H9 (cell line): Measurements from ENCODE around the gene ABCD4. TPM values are rescaled to one million over a fixed set of nuclear protein-coding genes. Genes with fewer than 3 reads are reported as not detected.
A peak's percentile ranks its signal among the peaks of the same experiment; 100 is the strongest.

Experiments used
- DNase-seq: peaks from one replicate; pipeline ENCODE4 v3.0.0-alpha.2; 2017
- H2AFZ ChIP-seq: one replicate; pipeline ENCODE4 v1.6.1; 2013; ENCODE audit warnings: mild to moderate bottlenecking, low read length, control low read depth, moderate library complexity
- H2AK5ac ChIP-seq: 2 replicates; pipeline ENCODE4 v1.6.1; 2013; ENCODE audit warnings: low read length, control low read depth, mixed read lengths; ENCODE audit not compliant: insufficient read length
- H2BK120ac ChIP-seq: one replicate; pipeline ENCODE4 v1.6.1; 2013; ENCODE audit warnings: low read depth, mild to moderate bottlenecking, low read length, control low read depth, inconsistent platforms; ENCODE audit not compliant: poor library complexity, severe bottlenecking
- H2BK12ac ChIP-seq: 2 replicates; pipeline ENCODE4 v1.6.1; 2013; ENCODE audit warnings: low read length, control low read depth, mixed read lengths, low read depth; ENCODE audit not compliant: insufficient read length
- H2BK15ac ChIP-seq: 2 replicates; pipeline ENCODE4 v1.6.1; 2013; ENCODE audit warnings: low read depth, low read length, control low read depth
- H2BK20ac ChIP-seq: one replicate; pipeline ENCODE4 v1.6.1; 2013; ENCODE audit warnings: low read depth, mild to moderate bottlenecking, low read length, control low read depth, inconsistent platforms; ENCODE audit not compliant: poor library complexity, severe bottlenecking
- H2BK5ac ChIP-seq: 2 replicates; pipeline ENCODE4 v1.6.1; 2013; ENCODE audit warnings: low read length, control low read depth, mixed read lengths; ENCODE audit not compliant: insufficient read length
- H3K14ac ChIP-seq: 2 replicates; pipeline ENCODE4 v1.6.1; 2013; ENCODE audit warnings: low read length, control low read depth; ENCODE audit not compliant: insufficient read depth
- H3K18ac ChIP-seq: 2 replicates; pipeline ENCODE4 v1.6.1; 2013; ENCODE audit warnings: low read depth, mild to moderate bottlenecking, mixed read lengths, low read length, control low read depth; ENCODE audit not compliant: insufficient read length
- H3K23ac ChIP-seq: 2 replicates; pipeline ENCODE4 v1.6.1; 2013; ENCODE audit warnings: low read length, control low read depth, mixed read lengths, low read depth; ENCODE audit not compliant: insufficient read length
- H3K23me2 ChIP-seq: 2 replicates; pipeline ENCODE4 v1.6.1; 2013; ENCODE audit warnings: low read depth, mild to moderate bottlenecking, mixed read lengths, low read length, control low read depth; ENCODE audit not compliant: insufficient read length, poor library complexity, severe bottlenecking
- H3K27ac ChIP-seq: 2 replicates; pipeline ENCODE4 v1.5.1; 2013; ENCODE audit warnings: low read length, control low read depth, mixed read lengths, low read depth; ENCODE audit not compliant: insufficient read length
- H3K27me3 ChIP-seq: 2 replicates; pipeline ENCODE4 v1.6.1; 2013; ENCODE audit warnings: low read length, control low read depth, inconsistent platforms; ENCODE audit not compliant: insufficient read depth
- H3K4ac ChIP-seq: 2 replicates; pipeline ENCODE4 v1.6.1; 2013; ENCODE audit warnings: low read depth, mild to moderate bottlenecking, control low read depth, inconsistent platforms, low read length, moderate library complexity
- H3K4me1 ChIP-seq: 2 replicates; pipeline ENCODE4 v1.6.1; 2013; ENCODE audit warnings: low read length, control low read depth, inconsistent platforms; ENCODE audit not compliant: insufficient read depth
- H3K4me2 ChIP-seq: 2 replicates; pipeline ENCODE4 v1.6.1; 2013; ENCODE audit warnings: low read length, control low read depth, mixed read lengths; ENCODE audit not compliant: insufficient read length, insufficient read depth
- H3K56ac ChIP-seq: 2 replicates; pipeline ENCODE4 v1.6.1; 2013; ENCODE audit warnings: low read depth, mild to moderate bottlenecking, mixed read lengths, low read length, control low read depth; ENCODE audit not compliant: insufficient read length
- H3K79me1 ChIP-seq: 2 replicates; pipeline ENCODE4 v1.6.1; 2013; ENCODE audit warnings: low read depth, mild to moderate bottlenecking, moderate library complexity, low read length, control low read depth, inconsistent platforms; ENCODE audit not compliant: insufficient read depth, poor library complexity, severe bottlenecking
- H3K79me2 ChIP-seq: 2 replicates; pipeline ENCODE4 v1.6.1; 2013; ENCODE audit warnings: low read length, control low read depth, inconsistent platforms; ENCODE audit not compliant: insufficient read depth
- H3K9ac ChIP-seq: 2 replicates; pipeline ENCODE4 v1.6.1; 2013; ENCODE audit warnings: low read length, control low read depth, mixed read lengths; ENCODE audit not compliant: insufficient read length; ENCODE audit errors: extremely low read depth
- H3K9me3 ChIP-seq: one replicate; pipeline ENCODE4 v1.6.1; 2013; ENCODE audit warnings: low read depth, low read length, inconsistent platforms; ENCODE audit not compliant: control insufficient read depth
- H3T11ph ChIP-seq: one replicate; pipeline ENCODE4 v1.6.1; 2013; ENCODE audit warnings: mild to moderate bottlenecking, low read length, control low read depth, inconsistent platforms
- H4K20me1 ChIP-seq: one replicate; pipeline ENCODE4 v1.6.1; 2013; ENCODE audit not compliant: control insufficient read depth, insufficient read length, insufficient read depth
- H4K5ac ChIP-seq: 2 replicates; pipeline ENCODE4 v1.6.1; 2013; ENCODE audit warnings: low read depth, mild to moderate bottlenecking, mixed read lengths, low read length, control low read depth; ENCODE audit not compliant: insufficient read length
- H4K8ac ChIP-seq: replicated peaks from 2 replicates; pipeline ENCODE4 v1.6.1; 2013; ENCODE audit warnings: low read length, control low read depth, mixed read lengths, low read depth; ENCODE audit not compliant: insufficient read length
- H4K91ac ChIP-seq: 2 replicates; pipeline ENCODE4 v1.6.1; 2013; ENCODE audit warnings: low read depth, mild to moderate bottlenecking, moderate library complexity, mixed read lengths, low read length, control low read depth; ENCODE audit not compliant: insufficient read length
- H3K27ac Mint-ChIP-seq, 3 experiments: 2 replicates in 2 of 3; 3 replicates in 1 of 3; pipeline ENCODE4 v1.8.0; 2020 to 2021; ENCODE audit warnings: mixed read lengths in 3 of 3, mild to moderate bottlenecking in 1 of 3, moderate library complexity in 1 of 3
- H3K27me3 Mint-ChIP-seq: 2 replicates; pipeline ENCODE4 v1.8.0; 2021; ENCODE audit warnings: low read depth, mild to moderate bottlenecking, moderate library complexity, mixed read lengths
- H3K36me3 Mint-ChIP-seq, 3 experiments: 2 replicates in 2 of 3; 3 replicates in 1 of 3; pipeline ENCODE4 v1.8.0; 2020 to 2021; ENCODE audit warnings: low read depth in 3 of 3, mixed read lengths in 3 of 3; ENCODE audit not compliant: insufficient read depth in 1 of 3
- H3K4me1 Mint-ChIP-seq, 2 experiments: 2 replicates each; pipeline ENCODE4 v1.8.0; 2020; ENCODE audit warnings: mixed read lengths in 2 of 2
- H3K4me3 Mint-ChIP-seq, 2 experiments: 2 replicates in 1 of 2; 3 replicates in 1 of 2; pipeline ENCODE4 v1.8.0; 2020 to 2021; ENCODE audit warnings: mild to moderate bottlenecking in 2 of 2, mixed read lengths in 2 of 2, moderate library complexity in 1 of 2
- H3K9me3 Mint-ChIP-seq, 2 experiments: 2 replicates in 1 of 2; 3 replicates in 1 of 2; pipeline ENCODE4 v1.8.0; 2020; ENCODE audit warnings: mild to moderate bottlenecking in 2 of 2, mixed read lengths in 2 of 2, moderate library complexity in 1 of 2
- CTCF ChIP-seq: fragments of 200-600 bp; sonication (generic); conservative IDR thresholded peaks from 3 replicates; pipeline ENCODE4 v1.8.0; 2021; ENCODE audit warnings: antibody characterized with exemption, mild to moderate bottlenecking
- WGBS: extraction: QIAGEN DNeasy Blood & Tissue Kit; methylation state at CpG from one replicate; pipeline ENCODE4 v1.1.7; 2013; ENCODE audit warnings: missing lambda C conversion rate, low lambda C conversion rate, mixed read lengths; ENCODE audit not compliant: insufficient read length; ENCODE audit errors: extremely low coverage; 5-methylcytosine and 5-hydroxymethylcytosine counted together
- total RNA-seq: library from RNA; stranded (reverse); gene quantifications from 2 replicates; pipeline ENCODE4 v1.2.1, GENCODE V29; 2021

ABCD4 gene
- total RNA-seq, 1 experiment from 2014 or later = 80.9 TPM

GRCh38 chr14:74243051-74243450 is 59.7 kb downstream of the ABCD4 start:
- whole genome bisulfite sequencing = no CpG with 5 or more reads among the region's 5 CpGs
- H3K79me1 ChIP-seq = no peaks in the 10 kb centered on the region
- no peak overlapping the region for H2BK120ac ChIP-seq
- no peak overlapping the region for H3K56ac ChIP-seq
- no peak overlapping the region for H2BK20ac ChIP-seq
- no peak overlapping the region for H3K9ac ChIP-seq
- H3K4me2 ChIP-seq = no peak overlapping the region
- H3K79me2 ChIP-seq = no peaks in the 10 kb centered on the region
- Mint-ChIP-seq H3K27ac (no peak overlapping the region), H3K9me3 (no peaks in the 10 kb centered on the region; a peak in 2 of 5 replicates), H3K4me3 (peak overlapping the region in 1 of 2 experiments; percentile 47; a peak in 2 of 5 replicates), H3K27me3 (peaks cover 99% of the 10 kb centered on the region), H3K4me1 (peaks cover 38 to 66% of the 10 kb centered on the region in 2 experiments), H3K36me3 (no peaks in the 10 kb centered on the region; a peak in 1 of 7 replicates)
- peaks cover 6% of the 10 kb centered on the region; the same call in 1 of the 2 replicates for H3K4me1 ChIP-seq
- H2AK5ac ChIP-seq = no peak overlapping the region
- H3K4ac ChIP-seq = no peak overlapping the region
- H4K8ac ChIP-seq = no peak overlapping the region
- no peak overlapping the region for H2BK15ac ChIP-seq
- H4K20me1 ChIP-seq = no peaks in the 10 kb centered on the region
- no peak for DNase-seq
- H4K5ac ChIP-seq = no peak overlapping the region
- H3K18ac ChIP-seq = no peak overlapping the region
- no peak overlapping the region for H3T11ph ChIP-seq
- H2AFZ ChIP-seq = no peak overlapping the region
- no peaks in the 10 kb centered on the region for H3K9me3 ChIP-seq
- TF ChIP-seq CTCF = no peak
- H2BK12ac ChIP-seq = no peak overlapping the region
- no peak overlapping the region for H3K14ac ChIP-seq
- no peak overlapping the region for H3K27ac ChIP-seq
- peaks cover 21% of the 10 kb centered on the region for H3K23me2 ChIP-seq
- no peak overlapping the region for H2BK5ac ChIP-seq
- peaks cover 58% of the 10 kb centered on the region for H3K27me3 ChIP-seq
- H4K91ac ChIP-seq = no peak overlapping the region
- no peak overlapping the region for H3K23ac ChIP-seq
